SK-N-SH (cell line): ENCODE measurements around the gene PCP2. TPM values are rescaled to one million over a fixed set of nuclear protein-coding genes. Genes with fewer than 3 reads are reported as not detected.

Experiments used
- CTCF ChIA-PET: fragments of 300-600, 350-600 bp; formaldehyde crosslinking; extraction: SDS; loops from one replicate; lab custom pipeline; 2021; lab: Yijun Ruan, JAX
- POLR2A ChIA-PET: fragments of 350-600 bp; sonication (Branson Sonifier 250); formaldehyde crosslinking; extraction: SDS; loops from one replicate; lab custom pipeline; 2020; ENCODE audit warnings: antibody characterized with exemption, inconsistent platforms; lab: Yijun Ruan, JAX
- DNase-seq: peaks from one replicate; pipeline ENCODE4 v3.0.0; 2012
- H2AFZ ChIP-seq: fragments of 200-600 bp; sonication (generic); 2 replicates; pipeline ENCODE4 v1.8.1; 2016; ENCODE audit warnings: antibody characterized with exemption, mild to moderate bottlenecking, low read depth
- H3F3A ChIP-seq: fragments of 200-600 bp; sonication (generic); replicated peaks from 2 replicates; pipeline ENCODE3; 2016; ENCODE audit warnings: antibody characterized with exemption, mild to moderate bottlenecking; ENCODE audit not compliant: insufficient read depth
- H3K27ac ChIP-seq, 2 experiments: fragments of 200-500 bp in 1 of 2; fragments of 200-600 bp in 1 of 2; sonication (Bioruptor generic) in 1 of 2; sonication (generic), shearing (Covaris generic) in 1 of 2; 2 replicates each; pipeline versions ENCODE4 v1.5.1 to v1.6.1; 2014 to 2016; ENCODE audit warnings: low read depth in 2 of 2, inconsistent platforms in 1 of 2, low read length in 1 of 2, mild to moderate bottlenecking in 1 of 2, mixed read lengths in 1 of 2
- H3K27me3 ChIP-seq: fragments of 200-600 bp; sonication (generic), shearing (Covaris generic); 2 replicates; pipeline ENCODE4 v1.6.1; 2016; ENCODE audit warnings: mixed run types; ENCODE audit not compliant: insufficient read depth
- H3K36me3 ChIP-seq, 2 experiments: fragments of 200-500 bp in 1 of 2; fragments of 200-600 bp in 1 of 2; sonication (Bioruptor generic) in 1 of 2; sonication (generic) in 1 of 2; replicated peaks in 1 of 2; 2 replicates each; pipeline versions ENCODE3 to v1.5.1; 2014 to 2016; ENCODE audit warnings: low read length in 1 of 2, mild to moderate bottlenecking in 1 of 2; ENCODE audit not compliant: insufficient read depth in 2 of 2, control insufficient read depth in 1 of 2
- H3K4me1 ChIP-seq, 2 experiments: fragments of 200-500 bp in 1 of 2; fragments of 200-600 bp in 1 of 2; sonication (Bioruptor generic) in 1 of 2; sonication (generic), shearing (Covaris generic) in 1 of 2; 2 replicates each; pipeline versions ENCODE4 v1.5.1 to v1.6.1; 2014 to 2016; ENCODE audit warnings: low read depth in 1 of 2, low read length in 1 of 2, mixed run types in 1 of 2; ENCODE audit not compliant: insufficient read depth in 2 of 2, control insufficient read depth in 1 of 2
- H3K4me2 ChIP-seq: fragments of 200-600 bp; sonication (generic), shearing (Covaris generic); 2 replicates; pipeline ENCODE4 v1.6.1; 2017; ENCODE audit warnings: mixed run types
- H3K4me3 ChIP-seq, 2 experiments: fragments of 200-500 bp in 1 of 2; fragments of 200-600 bp in 1 of 2; sonication (Bioruptor generic) in 1 of 2; sonication (generic), shearing (Covaris generic) in 1 of 2; 2 replicates each; pipeline versions ENCODE4 v1.5.1 to v1.8.1; 2014 to 2016; ENCODE audit warnings: low read depth in 2 of 2, inconsistent platforms in 1 of 2, low read length in 1 of 2, mild to moderate bottlenecking in 1 of 2, mixed read lengths in 1 of 2, moderate library complexity in 1 of 2
- H3K79me2 ChIP-seq: fragments of 200-600 bp; sonication (generic); 2 replicates; pipeline ENCODE4 v1.8.1; 2017; ENCODE audit warnings: mild to moderate bottlenecking; ENCODE audit not compliant: insufficient read depth
- H3K9ac ChIP-seq: fragments of 200-600 bp; sonication (generic); 2 replicates; pipeline ENCODE4 v1.6.1; 2017; ENCODE audit warnings: mixed run types
- H3K9me2 ChIP-seq: fragments of 200-600 bp; sonication (generic); 2 replicates; pipeline ENCODE4 v1.6.1; 2017; ENCODE audit warnings: mixed run types
- H3K9me3 ChIP-seq: fragments of 200-600 bp; sonication (generic); 2 replicates; pipeline ENCODE4 v1.6.1; 2017; ENCODE audit warnings: mixed run types, mild to moderate bottlenecking, moderate library complexity
- H4K20me1 ChIP-seq: fragments of 200-600 bp; sonication (generic); 2 replicates; pipeline ENCODE4 v1.6.1; 2017; ENCODE audit warnings: mild to moderate bottlenecking, mixed run types; ENCODE audit not compliant: insufficient read depth
- ELF1 ChIP-seq: IDR thresholded peaks from 2 replicates; pipeline ENCODE4 v1.4.0; 2012
- FOXJ3 ChIP-seq: sonication (generic); formaldehyde crosslinking; IDR thresholded peaks from 2 replicates; pipeline ENCODE4 v1.5.1; 2020; ENCODE audit warnings: mild to moderate bottlenecking, missing genetic modification reagents
- MXI1 ChIP-seq: IDR thresholded peaks from 2 replicates; pipeline ENCODE4 v1.6.1; 2012; ENCODE audit warnings: mild to moderate bottlenecking, low read depth, low read length, improper control_type of control experiment
- NRF1 ChIP-seq: IDR thresholded peaks from 2 replicates; pipeline ENCODE4 v1.6.1; 2012; ENCODE audit warnings: low read depth, mild to moderate bottlenecking, low read length
- POLR2AphosphoS5 ChIP-seq: IDR thresholded peaks from 2 replicates; pipeline ENCODE4 v1.6.1; 2012; ENCODE audit warnings: low read depth, low read length
- RFX5 ChIP-seq: IDR thresholded peaks from 2 replicates; pipeline ENCODE4 v1.6.1; 2012; ENCODE audit warnings: mild to moderate bottlenecking, improper control_type of control experiment, low read length
- SMC3 ChIP-seq: IDR thresholded peaks from 2 replicates; pipeline ENCODE4 v1.6.1; 2012; ENCODE audit warnings: low read depth, low read length, improper control_type of control experiment
- TEAD4 ChIP-seq: IDR thresholded peaks from 2 replicates; pipeline ENCODE4 v1.4.0; 2012; ENCODE audit warnings: mild to moderate bottlenecking, borderline replicate concordance; ENCODE audit not compliant: insufficient read depth
- YY1 ChIP-seq: IDR thresholded peaks from 2 replicates; pipeline ENCODE4 v1.4.0; 2012; ENCODE audit warnings: low read depth, mild to moderate bottlenecking
- WGBS: methylation state at CpG from one replicate; pipeline ENCODE4 v1.1.6; 2017; ENCODE audit warnings: low lambda C conversion rate; 5-methylcytosine and 5-hydroxymethylcytosine counted together
- polyA plus RNA-seq, 3 experiments: library from polyadenylated mRNA; depleted of rRNA; stranded (reverse); fragments of >200 nt; gene quantifications; 2 replicates each; pipeline ENCODE4 v1.2.3, GENCODE V29; 2012
- TF ChIP-seq, protein P1 (sequence below): IDR thresholded peaks from 2 replicates; pipeline ENCODE4; 2012
- TF ChIP-seq, protein P2 (sequence below): IDR thresholded peaks from 2 replicates; pipeline ENCODE4 v1.4.0; 2012; ENCODE audit warnings: low read depth, borderline replicate concordance
- TF ChIP-seq, protein P3 (sequence below): IDR thresholded peaks from 2 replicates; pipeline ENCODE4 v1.6.1; 2012; ENCODE audit warnings: mild to moderate bottlenecking, low read depth, low read length, moderate library complexity
- TF ChIP-seq, protein P4 (sequence below): IDR thresholded peaks from 2 replicates; pipeline ENCODE4 v1.4.0; 2012; ENCODE audit warnings: low read depth

PCP2 gene
- polyA plus RNA-seq, 1 of the 3 experiments (the other 2 are of a cell fraction): not detected

DNA sequence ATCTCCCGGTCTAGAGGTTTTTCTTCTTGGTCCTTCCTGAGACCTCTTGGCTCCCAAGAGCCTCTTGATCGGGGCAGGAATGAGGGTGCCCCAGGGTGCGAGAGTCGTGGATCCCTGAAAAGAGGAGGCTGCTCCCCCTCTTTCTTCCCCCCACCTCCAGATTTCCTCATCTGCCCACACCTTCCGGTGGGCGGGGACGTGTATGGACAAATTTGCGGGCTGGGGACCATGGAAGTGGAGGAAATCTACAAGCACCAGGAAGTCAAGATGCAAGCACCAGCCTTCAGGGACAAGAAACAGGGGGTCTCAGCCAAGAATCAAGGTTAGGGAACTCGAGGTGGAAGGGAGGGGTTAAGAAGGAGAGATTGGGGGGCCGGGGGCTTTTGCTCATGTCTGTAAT, 43.3 kb upstream of the PCP2 start, which contains the start of gene MCEMP1:
TSS of gene MCEMP1 (plus strand) at position 237 of the 400 bp plus-strand sequence. CDS start at position 268, 31 bp downstream.
- TF ChIP-seq, protein P1, sequence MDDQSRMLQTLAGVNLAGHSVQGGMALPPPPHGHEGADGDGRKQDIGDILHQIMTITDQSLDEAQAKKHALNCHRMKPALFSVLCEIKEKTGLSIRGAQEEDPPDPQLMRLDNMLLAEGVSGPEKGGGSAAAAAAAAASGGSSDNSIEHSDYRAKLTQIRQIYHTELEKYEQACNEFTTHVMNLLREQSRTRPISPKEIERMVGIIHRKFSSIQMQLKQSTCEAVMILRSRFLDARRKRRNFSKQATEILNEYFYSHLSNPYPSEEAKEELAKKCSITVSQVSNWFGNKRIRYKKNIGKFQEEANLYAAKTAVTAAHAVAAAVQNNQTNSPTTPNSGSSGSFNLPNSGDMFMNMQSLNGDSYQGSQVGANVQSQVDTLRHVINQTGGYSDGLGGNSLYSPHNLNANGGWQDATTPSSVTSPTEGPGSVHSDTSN: no peak
- TF ChIP-seq, protein P2, sequence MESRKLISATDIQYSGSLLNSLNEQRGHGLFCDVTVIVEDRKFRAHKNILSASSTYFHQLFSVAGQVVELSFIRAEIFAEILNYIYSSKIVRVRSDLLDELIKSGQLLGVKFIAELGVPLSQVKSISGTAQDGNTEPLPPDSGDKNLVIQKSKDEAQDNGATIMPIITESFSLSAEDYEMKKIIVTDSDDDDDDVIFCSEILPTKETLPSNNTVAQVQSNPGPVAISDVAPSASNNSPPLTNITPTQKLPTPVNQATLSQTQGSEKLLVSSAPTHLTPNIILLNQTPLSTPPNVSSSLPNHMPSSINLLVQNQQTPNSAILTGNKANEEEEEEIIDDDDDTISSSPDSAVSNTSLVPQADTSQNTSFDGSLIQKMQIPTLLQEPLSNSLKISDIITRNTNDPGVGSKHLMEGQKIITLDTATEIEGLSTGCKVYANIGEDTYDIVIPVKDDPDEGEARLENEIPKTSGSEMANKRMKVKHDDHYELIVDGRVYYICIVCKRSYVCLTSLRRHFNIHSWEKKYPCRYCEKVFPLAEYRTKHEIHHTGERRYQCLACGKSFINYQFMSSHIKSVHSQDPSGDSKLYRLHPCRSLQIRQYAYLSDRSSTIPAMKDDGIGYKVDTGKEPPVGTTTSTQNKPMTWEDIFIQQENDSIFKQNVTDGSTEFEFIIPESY: no peak
- TF ChIP-seq TEAD4 (no peak), SMC3 (no peak), ELF1 (no peak), NRF1 (no peak), RFX5 (no peak), YY1 (no peak), MXI1 (no peak), POLR2AphosphoS5 (no peak), FOXJ3 (CRISPR knock-in tag) (no peak)
- TF ChIP-seq, protein P3, sequence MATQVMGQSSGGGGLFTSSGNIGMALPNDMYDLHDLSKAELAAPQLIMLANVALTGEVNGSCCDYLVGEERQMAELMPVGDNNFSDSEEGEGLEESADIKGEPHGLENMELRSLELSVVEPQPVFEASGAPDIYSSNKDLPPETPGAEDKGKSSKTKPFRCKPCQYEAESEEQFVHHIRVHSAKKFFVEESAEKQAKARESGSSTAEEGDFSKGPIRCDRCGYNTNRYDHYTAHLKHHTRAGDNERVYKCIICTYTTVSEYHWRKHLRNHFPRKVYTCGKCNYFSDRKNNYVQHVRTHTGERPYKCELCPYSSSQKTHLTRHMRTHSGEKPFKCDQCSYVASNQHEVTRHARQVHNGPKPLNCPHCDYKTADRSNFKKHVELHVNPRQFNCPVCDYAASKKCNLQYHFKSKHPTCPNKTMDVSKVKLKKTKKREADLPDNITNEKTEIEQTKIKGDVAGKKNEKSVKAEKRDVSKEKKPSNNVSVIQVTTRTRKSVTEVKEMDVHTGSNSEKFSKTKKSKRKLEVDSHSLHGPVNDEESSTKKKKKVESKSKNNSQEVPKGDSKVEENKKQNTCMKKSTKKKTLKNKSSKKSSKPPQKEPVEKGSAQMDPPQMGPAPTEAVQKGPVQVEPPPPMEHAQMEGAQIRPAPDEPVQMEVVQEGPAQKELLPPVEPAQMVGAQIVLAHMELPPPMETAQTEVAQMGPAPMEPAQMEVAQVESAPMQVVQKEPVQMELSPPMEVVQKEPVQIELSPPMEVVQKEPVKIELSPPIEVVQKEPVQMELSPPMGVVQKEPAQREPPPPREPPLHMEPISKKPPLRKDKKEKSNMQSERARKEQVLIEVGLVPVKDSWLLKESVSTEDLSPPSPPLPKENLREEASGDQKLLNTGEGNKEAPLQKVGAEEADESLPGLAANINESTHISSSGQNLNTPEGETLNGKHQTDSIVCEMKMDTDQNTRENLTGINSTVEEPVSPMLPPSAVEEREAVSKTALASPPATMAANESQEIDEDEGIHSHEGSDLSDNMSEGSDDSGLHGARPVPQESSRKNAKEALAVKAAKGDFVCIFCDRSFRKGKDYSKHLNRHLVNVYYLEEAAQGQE: no peak
- TF ChIP-seq, protein P4, sequence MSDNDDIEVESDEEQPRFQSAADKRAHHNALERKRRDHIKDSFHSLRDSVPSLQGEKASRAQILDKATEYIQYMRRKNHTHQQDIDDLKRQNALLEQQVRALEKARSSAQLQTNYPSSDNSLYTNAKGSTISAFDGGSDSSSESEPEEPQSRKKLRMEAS: no peak
- Histone ChIP-seq H3K9me2 (no peaks in the 10 kb centered on the region), H3F3A (no peaks in the 10 kb centered on the region), H3K79me2 (peaks cover 12% of the 10 kb centered on the region), H2AFZ (no peak within 1 kb of the TSS), H3K27me3 (peaks cover 37% of the 10 kb centered on the region), H3K36me3 (no peaks in the 10 kb centered on the region), H4K20me1 (no peaks in the 10 kb centered on the region), H3K9ac (no peak within 1 kb of the TSS), H3K4me2 (no peak within 1 kb of the TSS), H3K9me3 (no peaks in the 10 kb centered on the region), H3K4me3 (no peak within 1 kb of the TSS), H3K27ac (no peak within 1 kb of the TSS), H3K4me1 (peaks cover 0 to 11% of the 10 kb centered on the region in 2 experiments; a peak in 1 of 4 replicates)
- WGBS: 11% methylated on average over 10 of the region's 10 CpGs
- DNase-seq: no peak
- ChIA-PET CTCF (interaction anchor here (1.2 to 3.8 kb wide), 3 partner anchors 108 to 322 kb away, joined by 3 to 22 read pairs (median 10); no protein-coding TSS in a partner anchor), POLR2A (no interaction called here)
